Activated CD8-positive, alpha-beta T cell treated with anti-CD3 and anti-CD28 coated beads for 36 hours (primary cell): ENCODE measurements around the gene NBPF15. TPM values are rescaled to one million over a fixed set of nuclear protein-coding genes. Genes with fewer than 3 reads are reported as not detected.
A peak's percentile ranks its signal among the peaks of the same experiment; 100 is the strongest.
"Not testable (repeated sequence)": the region's sequence is repeated elsewhere in the genome, so short reads cannot be mapped to it uniquely, and the experiment has no call there.

Experiments used
- ATAC-seq: fragments of 200-7000 bp; cut with Tn5 transposase; one replicate; pipeline ENCODE4 v1.10.0; 2021; ENCODE audit warnings: mild to moderate bottlenecking, moderate library complexity
- CTCF ChIA-PET: fragments of 350-600 bp; sonication (Branson Sonifier 250); formaldehyde crosslinking; loops from one replicate; lab custom pipeline; 2021; ENCODE audit warnings: antibody characterized with exemption; lab: Charles Lee
- POLR2A ChIA-PET: fragments of 350-600 bp; sonication (Branson Sonifier 250); formaldehyde crosslinking; loops from one replicate; lab custom pipeline; 2021; ENCODE audit warnings: antibody characterized with exemption; lab: Charles Lee
- DNase-seq: peaks from one replicate; pipeline ENCODE4 v3.0.0-alpha.2; 2020
- H3K27ac Mint-ChIP-seq: one replicate; pipeline ENCODE4 v1.8.0; 2021; ENCODE audit warnings: mild to moderate bottlenecking, mixed read lengths
- H3K27me3 Mint-ChIP-seq: one replicate; pipeline ENCODE4 v1.8.0; 2021; ENCODE audit warnings: mixed read lengths
- H3K36me3 Mint-ChIP-seq: one replicate; pipeline ENCODE4 v1.8.0; 2021; ENCODE audit warnings: low read depth, mixed read lengths
- H3K4me1 Mint-ChIP-seq: one replicate; pipeline ENCODE4 v1.8.0; 2021; ENCODE audit warnings: low read depth, mixed read lengths
- H3K4me3 Mint-ChIP-seq: one replicate; pipeline ENCODE4 v1.8.0; 2021; ENCODE audit warnings: mild to moderate bottlenecking, moderate library complexity, mixed read lengths
- H3K9me3 Mint-ChIP-seq: one replicate; pipeline ENCODE4 v1.8.0; 2021; ENCODE audit warnings: mixed read lengths
- intact Hi-C: fragments of 100-400 bp; cut with micrococcal nuclease; formaldehyde crosslinking; loops from one replicate; pipeline ENCODE4 v1.10.0; 2022
- total RNA-seq, 2 experiments: library from RNA; stranded (reverse); gene quantifications; one replicate each; pipeline ENCODE4 v1.2.3, GENCODE V29; 2021

NBPF15 gene, protein sequence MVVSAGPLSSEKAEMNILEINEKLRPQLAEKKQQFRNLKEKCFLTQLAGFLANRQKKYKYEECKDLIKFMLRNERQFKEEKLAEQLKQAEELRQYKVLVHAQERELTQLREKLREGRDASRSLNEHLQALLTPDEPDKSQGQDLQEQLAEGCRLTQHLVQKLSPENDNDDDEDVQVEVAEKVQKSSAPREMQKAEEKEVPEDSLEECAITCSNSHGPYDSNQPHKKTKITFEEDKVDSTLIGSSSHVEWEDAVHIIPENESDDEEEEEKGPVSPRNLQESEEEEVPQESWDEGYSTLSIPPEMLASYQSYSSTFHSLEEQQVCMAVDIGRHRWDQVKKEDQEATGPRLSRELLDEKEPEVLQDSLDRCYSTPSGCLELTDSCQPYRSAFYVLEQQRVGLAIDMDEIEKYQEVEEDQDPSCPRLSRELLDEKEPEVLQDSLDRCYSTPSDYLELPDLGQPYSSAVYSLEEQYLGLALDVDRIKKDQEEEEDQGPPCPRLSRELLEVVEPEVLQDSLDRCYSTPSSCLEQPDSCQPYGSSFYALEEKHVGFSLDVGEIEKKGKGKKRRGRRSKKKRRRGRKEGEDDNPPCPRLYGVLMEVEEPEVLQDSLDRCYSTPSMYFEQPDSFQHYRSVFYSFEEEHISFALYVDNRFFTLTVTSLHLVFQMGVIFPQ
- 10 to 100 TPM; 29.7 to 29.9 TPM for total RNA-seq

DNA sequence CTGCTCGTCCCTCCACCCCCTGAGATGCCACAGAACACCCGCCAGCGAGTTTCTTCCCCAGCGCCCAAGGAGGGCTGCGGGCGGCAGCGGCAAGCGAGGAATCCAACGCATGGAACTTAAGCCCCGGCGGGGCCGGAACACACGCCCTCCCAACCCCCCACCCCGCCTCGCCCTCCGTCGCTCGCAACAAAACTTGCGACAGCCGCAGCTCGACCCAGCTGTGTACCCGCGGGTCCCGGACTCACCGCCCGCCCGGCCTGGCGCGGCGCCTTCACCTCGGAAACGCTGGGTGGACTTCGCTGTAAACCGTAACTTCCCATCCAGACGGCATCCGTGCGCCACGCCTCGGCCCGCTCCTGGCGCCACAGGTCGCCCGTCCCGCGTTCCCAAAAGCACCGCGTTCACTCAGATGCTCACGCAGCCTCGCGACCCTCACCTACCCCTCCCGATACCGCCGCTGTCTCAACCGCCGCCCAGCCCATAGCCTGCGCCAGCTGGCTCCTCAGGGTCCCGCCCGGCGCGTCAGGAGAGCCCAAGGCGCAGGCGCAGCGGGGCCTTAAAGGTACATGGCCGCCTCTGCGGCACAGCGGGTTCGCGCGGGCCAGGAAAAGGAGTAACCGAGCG lies at the start of gene NBPF15:
Gene NBPF15 (minus strand): TSS at position 534 of the 624 bp plus-strand sequence. CDS start 21,666 bp downstream, outside the sequence.
- peak within 1 kb of the TSS; percentile 88 for H3K4me3 Mint-ChIP-seq
- H3K9me3 Mint-ChIP-seq, H3K4me1 Mint-ChIP-seq, CTCF ChIA-PET, H3K27me3 Mint-ChIP-seq, intact Hi-C loops, H3K36me3 Mint-ChIP-seq, POLR2A ChIA-PET: not testable (repeated sequence)
- peak; percentile 74 for DNase-seq
- peak within 1 kb of the TSS; percentile 72 for H3K27ac Mint-ChIP-seq
- peak; percentile 98 for ATAC-seq

DNA sequence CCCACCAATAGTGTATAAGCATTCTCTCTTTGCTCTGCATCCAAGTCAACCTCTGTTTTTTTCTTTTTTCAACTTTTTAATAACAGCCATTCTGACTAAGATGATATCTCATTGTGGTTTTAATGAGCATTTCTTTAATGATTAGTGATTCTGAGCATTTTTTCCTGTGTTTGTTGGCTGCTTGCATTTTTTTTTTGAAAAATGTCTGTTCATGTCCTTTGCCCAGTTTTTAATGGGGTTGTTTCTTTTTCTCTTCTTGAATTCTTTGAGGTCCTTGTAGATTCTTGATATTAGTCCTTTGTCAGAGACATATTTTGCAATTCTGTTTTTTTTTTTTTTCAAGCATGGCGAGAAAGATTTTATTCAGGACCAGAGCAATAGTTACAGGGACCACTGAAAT lies 35.0 kb upstream of the NBPF15 start:
- H3K4me3 Mint-ChIP-seq, intact Hi-C loops, DNase-seq, H3K36me3 Mint-ChIP-seq, CTCF ChIA-PET, H3K27me3 Mint-ChIP-seq, ATAC-seq, H3K9me3 Mint-ChIP-seq, H3K4me1 Mint-ChIP-seq, H3K27ac Mint-ChIP-seq, POLR2A ChIA-PET: not testable (repeated sequence)

DNA sequence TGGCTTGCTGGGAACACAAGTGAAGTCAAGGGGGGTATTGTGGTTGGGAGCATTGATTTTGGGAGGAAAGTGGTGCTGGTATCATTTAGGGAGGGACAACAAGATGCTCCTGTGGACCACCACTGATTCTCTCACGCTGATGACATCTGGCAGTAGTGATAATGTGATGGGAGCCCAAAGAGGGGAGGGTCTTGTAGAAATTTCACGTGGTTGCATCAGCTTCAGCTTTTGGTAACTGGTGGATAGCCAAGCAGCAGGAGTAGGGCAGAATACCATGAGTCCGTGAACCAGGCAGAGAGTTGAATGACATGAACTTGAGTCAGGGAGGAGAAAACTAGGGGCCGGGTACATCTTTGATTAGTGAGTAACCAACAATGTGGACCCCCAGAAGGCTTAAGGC lies 32.7 kb upstream of the NBPF15 start:
- POLR2A ChIA-PET, H3K27ac Mint-ChIP-seq: not testable (repeated sequence)

GRCh38 chr1:144490394-144490793 lies 28.9 kb upstream of the NBPF15 start:
- H3K9me3 Mint-ChIP-seq: not testable (repeated sequence)

More for the DNA sequence above, 32.7 kb upstream of the NBPF15 start:
- H3K27me3 Mint-ChIP-seq, CTCF ChIA-PET, H3K36me3 Mint-ChIP-seq, ATAC-seq, DNase-seq, H3K4me1 Mint-ChIP-seq, H3K9me3 Mint-ChIP-seq, intact Hi-C loops, H3K4me3 Mint-ChIP-seq: not testable (repeated sequence)

DNA sequence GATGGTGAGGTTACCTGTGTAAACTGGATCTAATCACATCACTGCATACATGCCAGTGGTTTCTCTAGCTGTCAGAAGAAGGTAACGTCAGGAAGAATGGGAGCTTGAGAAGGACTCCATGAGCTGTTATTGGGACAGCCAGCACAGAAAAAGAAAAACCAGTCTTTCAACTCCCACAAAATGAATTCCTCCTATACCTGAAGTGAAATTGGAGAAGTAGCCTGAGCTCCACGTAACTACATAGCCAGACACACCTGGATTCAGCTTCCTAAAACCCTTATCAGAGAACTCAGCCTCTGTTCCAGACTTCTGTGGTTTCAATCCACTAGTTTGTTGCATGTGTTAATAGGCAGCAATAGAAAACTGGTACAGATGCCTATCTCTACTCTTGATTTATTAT lies 25.5 kb upstream of the NBPF15 start:
- H3K4me3 Mint-ChIP-seq, H3K4me1 Mint-ChIP-seq, ATAC-seq, H3K27ac Mint-ChIP-seq, H3K36me3 Mint-ChIP-seq, POLR2A ChIA-PET, H3K27me3 Mint-ChIP-seq, DNase-seq, intact Hi-C loops, CTCF ChIA-PET, H3K9me3 Mint-ChIP-seq: not testable (repeated sequence)

More at GRCh38 chr1:144490394-144490793, 28.9 kb upstream of the NBPF15 start:
- H3K4me3 Mint-ChIP-seq: peak overlapping the region; percentile 40
- peak; percentile 22 for DNase-seq
- POLR2A ChIA-PET, ATAC-seq, H3K4me1 Mint-ChIP-seq, H3K27me3 Mint-ChIP-seq, H3K36me3 Mint-ChIP-seq, H3K27ac Mint-ChIP-seq, intact Hi-C loops, CTCF ChIA-PET: not testable (repeated sequence)

DNA sequence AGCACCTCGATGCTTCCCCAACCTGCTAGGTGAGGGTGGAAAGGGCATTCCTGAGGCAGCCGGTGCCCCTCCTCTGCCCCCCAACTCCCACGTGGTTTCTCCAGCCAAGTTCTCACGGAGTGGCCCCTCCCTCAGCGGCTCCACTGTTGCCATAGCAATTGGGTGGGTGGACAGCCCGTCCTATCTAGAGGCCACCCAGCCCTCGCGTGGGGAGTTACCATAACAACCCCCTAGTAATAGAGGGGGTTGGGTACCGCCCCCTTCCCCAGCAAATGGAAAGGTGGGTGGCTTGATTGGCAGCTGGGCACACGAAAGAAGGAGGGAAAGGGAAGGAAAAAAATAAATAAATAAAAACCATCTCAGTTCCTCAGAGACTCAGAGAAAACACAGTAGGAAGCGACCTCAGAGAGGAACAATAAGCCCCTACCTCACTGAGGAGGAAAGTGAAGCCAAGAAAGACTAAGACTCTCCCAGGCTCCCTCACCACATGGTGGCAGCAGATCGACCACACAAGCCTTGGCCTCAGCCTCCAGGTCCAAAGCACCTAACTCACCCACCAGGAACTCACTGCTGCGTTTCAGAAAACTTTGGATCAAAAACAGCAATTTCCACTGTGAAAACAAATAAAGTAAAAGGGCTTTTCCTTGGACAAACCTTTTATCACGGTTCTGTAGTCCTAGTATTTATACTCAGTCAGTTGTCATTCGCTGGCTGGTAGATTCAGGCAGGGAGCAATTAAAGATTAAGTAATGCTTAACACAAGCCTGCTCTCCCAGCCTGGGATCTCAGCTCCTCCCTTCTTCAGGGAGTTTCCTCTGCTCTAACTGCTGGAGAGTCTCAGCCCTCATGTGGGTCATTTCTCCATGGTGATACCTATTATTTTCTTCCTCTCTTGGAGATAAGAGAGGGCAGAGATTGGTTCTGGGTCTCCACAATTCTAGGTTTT lies 23.9 kb upstream of the NBPF15 start:
- H3K4me3 Mint-ChIP-seq, H3K27ac Mint-ChIP-seq, H3K9me3 Mint-ChIP-seq, POLR2A ChIA-PET, DNase-seq, CTCF ChIA-PET, H3K4me1 Mint-ChIP-seq, H3K36me3 Mint-ChIP-seq, H3K27me3 Mint-ChIP-seq, intact Hi-C loops: not testable (repeated sequence)
- ATAC-seq: peak; percentile 30

DNA sequence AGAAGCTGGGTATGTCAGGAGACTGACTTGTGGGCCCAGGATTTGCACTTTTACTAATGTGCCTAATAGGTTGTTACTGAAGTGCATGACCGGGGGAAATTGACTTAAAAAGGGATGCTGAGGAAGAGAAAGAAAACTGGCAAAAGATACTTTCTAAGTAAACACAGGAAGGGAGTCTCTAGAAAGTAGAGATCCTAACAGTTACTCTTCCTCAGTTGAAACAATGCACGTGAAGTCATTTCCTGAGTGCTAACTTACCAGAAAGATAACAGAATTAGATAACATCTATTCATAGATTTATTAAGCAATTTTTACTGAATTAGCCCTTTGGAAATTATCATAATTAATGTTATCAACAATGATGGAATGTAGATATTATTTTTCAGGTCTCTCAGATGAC lies 12.4 kb upstream of the NBPF15 start:
- H3K9me3 Mint-ChIP-seq, H3K27me3 Mint-ChIP-seq, H3K27ac Mint-ChIP-seq, DNase-seq, H3K36me3 Mint-ChIP-seq, CTCF ChIA-PET, H3K4me3 Mint-ChIP-seq, intact Hi-C loops, H3K4me1 Mint-ChIP-seq, POLR2A ChIA-PET, ATAC-seq: not testable (repeated sequence)

DNA sequence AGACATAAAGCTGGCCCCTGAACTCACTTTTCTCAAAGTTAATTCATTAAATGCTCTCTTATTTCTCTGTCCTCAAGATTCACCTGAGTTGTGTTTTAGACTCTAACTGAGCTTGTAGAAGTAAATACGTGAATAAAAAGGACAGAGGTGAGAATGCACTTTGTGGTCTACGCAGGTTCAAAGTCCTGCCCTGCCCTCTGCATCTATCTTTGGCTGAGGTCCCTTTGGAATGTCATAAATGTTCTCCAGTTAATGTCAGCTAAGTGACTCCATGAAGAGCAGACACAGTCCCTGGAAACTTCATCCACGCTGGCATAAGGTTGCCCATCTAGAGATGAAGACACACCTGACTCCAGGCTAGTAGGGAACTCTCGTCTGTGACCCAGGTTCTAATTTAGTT lies 10.0 kb upstream of the NBPF15 start:
- DNase-seq, ATAC-seq, POLR2A ChIA-PET, H3K27ac Mint-ChIP-seq, H3K9me3 Mint-ChIP-seq, intact Hi-C loops, H3K27me3 Mint-ChIP-seq, CTCF ChIA-PET, H3K36me3 Mint-ChIP-seq, H3K4me3 Mint-ChIP-seq, H3K4me1 Mint-ChIP-seq: not testable (repeated sequence)

DNA sequence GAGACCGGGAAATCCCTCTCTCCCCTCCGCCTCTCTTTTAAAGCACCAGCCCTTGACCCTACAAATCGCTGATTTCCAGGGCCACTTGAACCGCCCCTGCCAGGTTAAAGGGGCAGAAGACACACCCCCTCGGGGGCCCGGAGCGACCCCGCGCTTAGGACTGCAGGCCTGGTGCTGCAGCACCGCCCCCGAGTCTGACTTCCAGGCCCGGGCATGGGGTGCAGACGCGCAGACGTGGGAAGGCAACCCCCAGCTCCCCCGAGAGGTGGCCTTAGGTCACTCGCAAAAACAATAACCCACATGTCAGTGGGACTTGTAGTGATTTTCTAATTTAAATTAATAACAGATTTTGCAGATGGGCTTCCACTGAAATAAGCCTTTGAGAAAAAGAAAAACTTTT lies 309 bp upstream of the NBPF15 start:
- peak; percentile 28 for ATAC-seq
- H3K4me1 Mint-ChIP-seq, POLR2A ChIA-PET, H3K36me3 Mint-ChIP-seq, CTCF ChIA-PET, H3K27me3 Mint-ChIP-seq, DNase-seq, H3K9me3 Mint-ChIP-seq, H3K27ac Mint-ChIP-seq, intact Hi-C loops: not testable (repeated sequence)
- H3K4me3 Mint-ChIP-seq: peak overlapping the region; percentile 88

DNA sequence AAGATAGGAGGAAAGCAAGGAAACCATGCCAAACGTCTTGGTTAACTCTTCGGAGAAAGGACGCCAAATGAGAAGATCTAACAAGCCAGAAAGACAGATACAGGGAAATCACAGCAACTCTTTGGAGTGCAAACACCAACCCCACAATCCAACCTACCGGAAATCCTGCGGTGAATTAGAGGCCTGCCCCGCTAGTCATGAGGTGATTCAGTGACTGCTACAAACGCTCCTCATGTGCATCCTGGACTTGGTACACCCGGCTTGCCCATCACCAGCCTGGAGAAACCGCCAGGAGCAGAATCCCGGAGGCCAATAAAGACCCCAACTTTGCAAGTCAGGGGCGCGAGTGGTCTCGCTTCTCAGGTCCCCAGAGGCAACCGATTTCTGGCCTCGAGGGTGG lies 783 bp downstream of the NBPF15 start:
- POLR2A ChIA-PET, H3K27ac Mint-ChIP-seq, CTCF ChIA-PET, H3K27me3 Mint-ChIP-seq, H3K4me1 Mint-ChIP-seq, H3K36me3 Mint-ChIP-seq, H3K9me3 Mint-ChIP-seq, intact Hi-C loops: not testable (repeated sequence)
- peak; percentile 45 for DNase-seq
- peak overlapping the region; percentile 88 for H3K4me3 Mint-ChIP-seq
- ATAC-seq: peak; percentile 61

- H3K4me1 Mint-ChIP-seq, ATAC-seq, H3K4me3 Mint-ChIP-seq, H3K27ac Mint-ChIP-seq, H3K36me3 Mint-ChIP-seq, DNase-seq, H3K9me3 Mint-ChIP-seq, CTCF ChIA-PET, intact Hi-C loops, POLR2A ChIA-PET, H3K27me3 Mint-ChIP-seq: not testable (repeated sequence)
Observed at GRCh38 chr1:144442402-144442801, 19.1 kb downstream of the NBPF15 start.
